Esophagus muscularis mucosa (tissue), 4 donors: Measurements from ENCODE around the gene FTCD. TPM values are rescaled to one million over a fixed set of nuclear protein-coding genes. Genes with fewer than 3 reads are reported as not detected.
A peak's percentile ranks its signal among the peaks of the same experiment; 100 is the strongest.

ENCODE experiments used
- DNase-seq: peaks from one replicate; pipeline ENCODE4 v3.0.0-alpha.2; 2017; ENCODE audit errors: extremely low spot score
- H3K27ac ChIP-seq, 4 donors: fragments of 200-600 bp; sonication (generic); replicated peaks in 1 of 4; 1 replicate in 3 of 4; 2 replicates in 1 of 4; pipeline ENCODE4 v1.5.1; 2016 to 2019; ENCODE audit warnings: mild to moderate bottlenecking in 1 of 4
- H3K27me3 ChIP-seq, 4 donors: fragments of 200-600 bp; sonication (generic); one replicate each; pipeline versions ENCODE4 v1.5.1 to v1.6.0; 2016 to 2019
- H3K36me3 ChIP-seq, 4 donors: fragments of 200-600 bp; sonication (generic); one replicate each; pipeline ENCODE4 v1.5.1; 2016 to 2019
- H3K4me1 ChIP-seq, 4 donors: fragments of 200-600 bp; sonication (generic); one replicate each; pipeline ENCODE4 v1.5.1; 2016 to 2019
- H3K4me3 ChIP-seq, 4 donors: fragments of 200-600 bp; sonication (generic); 1 replicate in 2 of 4; 2 replicates in 2 of 4; pipeline ENCODE4 v1.5.1; 2016 to 2019; ENCODE audit warnings: mild to moderate bottlenecking in 4 of 4, moderate library complexity in 1 of 4
- H3K9me3 ChIP-seq, 4 donors: fragments of 200-600 bp; sonication (generic); 1 replicate in 3 of 4; 2 replicates in 1 of 4; pipeline ENCODE4 v1.5.1; 2016 to 2019
- EP300 ChIP-seq: sonication (generic); formaldehyde crosslinking; IDR thresholded peaks from one replicate; pipeline ENCODE4 v1.6.1; 2017; ENCODE audit warnings: antibody characterized with exemption
- POLR2A ChIP-seq: fragments of 450-650 bp; IDR thresholded peaks from one replicate; pipeline ENCODE4 v1.6.1; 2017; ENCODE audit warnings: antibody characterized with exemption, moderate library complexity, mild to moderate bottlenecking, low read depth
- POLR2AphosphoS5 ChIP-seq, 2 donors: sonication (generic); formaldehyde crosslinking; IDR thresholded peaks; one replicate each; pipeline ENCODE4 v1.6.1; 2017; ENCODE audit warnings: antibody characterized with exemption in 2 of 2
- WGBS: methylation state at CpG from one replicate; pipeline ENCODE4 v1.1.5; 2018; 5-methylcytosine and 5-hydroxymethylcytosine counted together
- intact Hi-C: fragments of 100-400 bp; cut with DNase I; formaldehyde crosslinking; loops from one replicate; pipeline ENCODE4 v1.15.1; 2023
- total RNA-seq, 4 donors: library from RNA; depleted of rRNA; stranded (reverse); fragments of >200 nt; gene quantifications; one replicate each; pipeline versions ENCODE4 v1.1.0 to v1.2.1, GENCODE V29; 2016
- TF ChIP-seq, protein P1 (sequence below), 3 experiments: fragments of 200-600 bp in 2 of 3; fragments of 450-650 bp in 1 of 3; sonication (generic) in 2 of 3; IDR thresholded peaks; one replicate each; pipeline ENCODE4 v1.5.1; 2017 to 2019; ENCODE audit warnings: antibody characterized with exemption in 3 of 3, mild to moderate bottlenecking in 2 of 3, moderate library complexity in 1 of 3

Gene FTCD
- total RNA-seq, 4 donors from 2014 or later = 0.26 to 2.5 (median 1.2) TPM; not detected in 1

DNA sequence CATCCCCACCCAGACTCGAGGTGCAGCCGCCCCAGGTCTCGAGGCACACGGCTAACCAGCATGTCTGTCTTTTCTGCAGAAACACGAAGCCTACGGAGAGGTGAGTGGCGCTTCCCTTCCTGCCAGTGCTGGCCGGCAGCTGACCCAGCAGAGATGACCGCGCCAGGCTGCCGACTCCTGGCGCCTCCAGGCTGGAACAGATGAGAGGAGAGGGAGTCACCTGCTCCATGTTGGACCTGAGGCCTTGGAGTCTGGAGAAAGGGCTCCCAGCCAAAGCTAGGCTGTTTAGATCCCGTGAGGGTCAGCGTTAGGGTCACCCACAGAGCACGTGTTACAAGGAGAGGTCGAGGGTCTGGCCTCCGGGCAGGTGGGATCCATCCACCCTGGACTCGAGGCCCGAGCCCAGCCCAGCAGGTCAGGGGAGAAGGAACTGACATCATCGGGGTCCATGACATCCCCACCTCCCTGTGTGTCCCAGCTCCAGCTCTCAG lies 42.6 kb downstream of the FTCD start:
- H3K36me3 ChIP-seq = peaks cover 58 to 79% (median 66%) of the 10 kb centered on the region in 4 donors
- intact Hi-C loops = no loop called here
- no peak overlapping the region for H3K27ac ChIP-seq
- H3K27me3 ChIP-seq = no peaks in the 10 kb centered on the region
- peaks cover 0 to 9% (median 0%) of the 10 kb centered on the region in 4 donors for H3K9me3 ChIP-seq
- peaks cover 24 to 35% (median 32%) of the 10 kb centered on the region in 4 donors for H3K4me1 ChIP-seq
- H3K4me3 ChIP-seq = no peak overlapping the region
- DNase-seq = no peak
- WGBS = 77% methylated on average over 11 of the region's 20 CpGs
- TF ChIP-seq EP300 (no peak), POLR2A (no peak), POLR2AphosphoS5 (IDR thresholded peaks at IDR 0.05) (no peak)
- TF ChIP-seq, protein P1, sequence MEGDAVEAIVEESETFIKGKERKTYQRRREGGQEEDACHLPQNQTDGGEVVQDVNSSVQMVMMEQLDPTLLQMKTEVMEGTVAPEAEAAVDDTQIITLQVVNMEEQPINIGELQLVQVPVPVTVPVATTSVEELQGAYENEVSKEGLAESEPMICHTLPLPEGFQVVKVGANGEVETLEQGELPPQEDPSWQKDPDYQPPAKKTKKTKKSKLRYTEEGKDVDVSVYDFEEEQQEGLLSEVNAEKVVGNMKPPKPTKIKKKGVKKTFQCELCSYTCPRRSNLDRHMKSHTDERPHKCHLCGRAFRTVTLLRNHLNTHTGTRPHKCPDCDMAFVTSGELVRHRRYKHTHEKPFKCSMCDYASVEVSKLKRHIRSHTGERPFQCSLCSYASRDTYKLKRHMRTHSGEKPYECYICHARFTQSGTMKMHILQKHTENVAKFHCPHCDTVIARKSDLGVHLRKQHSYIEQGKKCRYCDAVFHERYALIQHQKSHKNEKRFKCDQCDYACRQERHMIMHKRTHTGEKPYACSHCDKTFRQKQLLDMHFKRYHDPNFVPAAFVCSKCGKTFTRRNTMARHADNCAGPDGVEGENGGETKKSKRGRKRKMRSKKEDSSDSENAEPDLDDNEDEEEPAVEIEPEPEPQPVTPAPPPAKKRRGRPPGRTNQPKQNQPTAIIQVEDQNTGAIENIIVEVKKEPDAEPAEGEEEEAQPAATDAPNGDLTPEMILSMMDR (IDR thresholded peaks at IDR 0.05) = no peak

DNA sequence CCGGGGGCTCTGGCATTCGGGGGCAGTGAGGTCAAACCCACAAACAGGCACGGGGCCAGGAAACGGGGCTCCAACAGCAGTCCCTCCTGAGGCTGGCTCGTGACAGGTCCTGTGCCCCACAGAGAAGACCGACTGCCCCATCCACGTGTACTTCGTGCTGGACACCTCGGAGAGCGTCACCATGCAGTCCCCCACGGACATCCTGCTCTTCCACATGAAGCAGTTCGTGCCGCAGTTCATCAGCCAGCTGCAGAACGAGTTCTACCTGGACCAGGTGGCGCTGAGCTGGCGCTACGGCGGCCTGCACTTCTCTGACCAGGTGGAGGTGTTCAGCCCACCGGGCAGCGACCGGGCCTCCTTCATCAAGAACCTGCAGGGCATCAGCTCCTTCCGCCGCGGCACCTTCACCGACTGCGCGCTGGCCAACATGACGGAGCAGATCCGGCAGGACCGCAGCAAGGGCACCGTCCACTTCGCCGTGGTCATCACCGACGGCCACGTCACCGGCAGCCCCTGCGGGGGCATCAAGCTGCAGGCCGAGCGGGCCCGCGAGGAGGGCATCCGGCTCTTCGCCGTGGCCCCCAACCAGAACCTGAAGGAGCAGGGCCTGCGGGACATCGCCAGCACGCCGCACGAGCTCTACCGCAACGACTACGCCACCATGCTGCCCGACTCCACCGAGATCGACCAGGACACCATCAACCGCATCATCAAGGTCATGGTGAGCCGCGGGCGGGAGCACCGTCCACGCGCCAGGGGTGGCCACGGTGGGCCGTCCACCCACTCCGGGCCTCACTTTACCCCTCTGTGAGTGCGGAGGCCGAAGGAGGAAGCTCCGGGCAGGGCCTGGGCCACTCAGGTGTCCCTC lies 43.3 kb downstream of the FTCD start:
- no peak for DNase-seq
- peaks cover 24 to 38% (median 33%) of the 10 kb centered on the region in 4 donors for H3K4me1 ChIP-seq
- 93% methylated on average over 47 of the region's 69 CpGs for WGBS
- no peak overlapping the region for H3K27ac ChIP-seq
- no peak for TF ChIP-seq EP300
- TF ChIP-seq POLR2A = no peak
- TF ChIP-seq, protein P1 (IDR thresholded peaks at IDR 0.05) = no peak
- TF ChIP-seq POLR2AphosphoS5 (IDR thresholded peaks at IDR 0.05) = no peak
- no peaks in the 10 kb centered on the region for H3K27me3 ChIP-seq
- intact Hi-C loops = no loop called here
- H3K36me3 ChIP-seq = peaks cover 51 to 73% (median 59%) of the 10 kb centered on the region in 4 donors
- no peak overlapping the region for H3K4me3 ChIP-seq
- H3K9me3 ChIP-seq = peaks cover 0 to 12% (median 0%) of the 10 kb centered on the region in 4 donors

DNA sequence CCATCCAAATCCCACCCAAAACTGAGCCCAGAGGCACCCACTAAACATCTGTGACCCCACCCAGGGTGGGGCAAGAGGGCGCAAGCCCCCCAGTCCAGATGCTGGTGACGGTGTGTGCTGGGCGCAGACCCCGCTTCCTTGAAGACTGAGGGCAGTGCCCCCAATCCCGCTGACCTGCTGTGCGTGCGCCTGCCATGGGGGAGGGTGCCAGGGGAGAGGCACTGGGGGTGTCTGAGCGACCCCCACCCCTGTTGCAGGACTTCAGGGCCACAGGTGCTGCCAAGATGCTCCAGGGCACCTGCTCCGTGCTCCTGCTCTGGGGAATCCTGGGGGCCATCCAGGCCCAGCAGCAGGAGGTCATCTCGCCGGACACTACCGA lies 44.2 kb downstream of the FTCD start:
- peaks cover 24 to 40% (median 34%) of the 10 kb centered on the region in 4 donors for H3K4me1 ChIP-seq
- H3K9me3 ChIP-seq = peaks cover 0 to 12% (median 0%) of the 10 kb centered on the region in 4 donors
- no peak overlapping the region for H3K4me3 ChIP-seq
- H3K27ac ChIP-seq = peak overlapping the region; percentile 60 to 72 (median 66)
- TF ChIP-seq, protein P1 (IDR thresholded peaks at IDR 0.05) = no peak
- TF ChIP-seq EP300 (no peak), POLR2AphosphoS5 (IDR thresholded peaks at IDR 0.05) (no peak), POLR2A (no peak)
- no peaks in the 10 kb centered on the region for H3K27me3 ChIP-seq
- WGBS = 86% methylated on average over 11 of the region's 12 CpGs
- H3K36me3 ChIP-seq = peaks cover 42 to 64% (median 50%) of the 10 kb centered on the region in 4 donors
- intact Hi-C loops = no loop called here
- DNase-seq = no peak

DNA sequence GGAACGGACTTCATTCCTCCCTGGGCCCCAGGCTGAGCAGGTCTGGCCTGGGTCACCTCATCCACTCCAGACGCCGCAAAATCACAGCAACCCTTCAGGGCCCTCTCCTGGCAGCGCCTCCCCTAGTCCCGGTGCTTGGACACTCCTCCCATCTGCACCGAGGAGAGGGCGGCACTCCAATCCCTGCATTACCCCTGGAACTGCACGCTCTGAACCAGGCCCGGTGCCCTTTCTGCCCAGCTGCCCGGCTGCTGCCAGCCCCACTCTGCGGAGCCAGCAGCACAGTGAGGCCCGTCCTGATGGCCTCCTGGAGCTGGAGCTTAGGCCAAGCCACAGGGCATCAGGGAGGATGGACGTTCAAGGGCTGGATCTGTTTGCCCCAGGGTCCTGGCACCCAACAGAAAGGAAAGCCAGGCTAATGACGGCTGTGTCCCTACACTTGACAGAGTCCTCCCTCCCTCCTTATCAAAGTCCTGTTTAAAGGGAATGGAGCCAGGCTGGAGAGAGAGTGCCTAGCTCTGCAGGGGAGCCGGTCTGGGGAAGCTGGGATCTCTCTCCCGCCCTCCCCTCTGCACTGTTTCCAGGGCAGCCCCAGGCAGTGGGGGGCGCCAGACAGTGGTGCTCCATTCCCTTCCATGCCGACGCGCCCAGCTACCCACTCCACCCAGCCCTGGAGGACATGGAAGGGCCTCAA lies 44.7 kb downstream of the FTCD start:
- Histone ChIP-seq H3K27ac (peak overlapping the region; percentile 60 to 72 (median 66)), H3K27me3 (no peaks in the 10 kb centered on the region), H3K4me1 (peaks cover 24 to 41% (median 34%) of the 10 kb centered on the region in 4 donors), H3K9me3 (peaks cover 0 to 12% (median 0%) of the 10 kb centered on the region in 4 donors), H3K4me3 (peak overlapping the region in 2 of 4 donors; percentile 1 to 24), H3K36me3 (peaks cover 37 to 58% (median 45%) of the 10 kb centered on the region in 4 donors)
- DNase-seq = peak; percentile 92
- 31% methylated on average over 3 of the region's 20 CpGs for WGBS
- no peak for TF ChIP-seq EP300
- TF ChIP-seq POLR2AphosphoS5 (IDR thresholded peaks at IDR 0.05) = peak; percentile 22 to 66
- TF ChIP-seq, protein P1 (IDR thresholded peaks at IDR 0.05) = peak in 2 of 3 experiments; percentile 36 to 44
- TF ChIP-seq POLR2A = no peak
- intact Hi-C loops = no loop called here
